GM18519 (cell line): ENCODE measurements around the gene CBFA2T2.
"Not testable (repeated sequence)": the region's sequence is repeated elsewhere in the genome, so short reads cannot be mapped to it uniquely, and the experiment has no call there.

ENCODE experiments used
- ATAC-seq: cut with Tn5 transposase; IDR thresholded peaks from one replicate; pipeline ENCODE4 v1.9.1; 2021; ENCODE audit warnings: mild to moderate bottlenecking, moderate library complexity; ENCODE audit not compliant: unreplicated experiment, low FRiP score

The CBFA2T2 gene

DNA sequence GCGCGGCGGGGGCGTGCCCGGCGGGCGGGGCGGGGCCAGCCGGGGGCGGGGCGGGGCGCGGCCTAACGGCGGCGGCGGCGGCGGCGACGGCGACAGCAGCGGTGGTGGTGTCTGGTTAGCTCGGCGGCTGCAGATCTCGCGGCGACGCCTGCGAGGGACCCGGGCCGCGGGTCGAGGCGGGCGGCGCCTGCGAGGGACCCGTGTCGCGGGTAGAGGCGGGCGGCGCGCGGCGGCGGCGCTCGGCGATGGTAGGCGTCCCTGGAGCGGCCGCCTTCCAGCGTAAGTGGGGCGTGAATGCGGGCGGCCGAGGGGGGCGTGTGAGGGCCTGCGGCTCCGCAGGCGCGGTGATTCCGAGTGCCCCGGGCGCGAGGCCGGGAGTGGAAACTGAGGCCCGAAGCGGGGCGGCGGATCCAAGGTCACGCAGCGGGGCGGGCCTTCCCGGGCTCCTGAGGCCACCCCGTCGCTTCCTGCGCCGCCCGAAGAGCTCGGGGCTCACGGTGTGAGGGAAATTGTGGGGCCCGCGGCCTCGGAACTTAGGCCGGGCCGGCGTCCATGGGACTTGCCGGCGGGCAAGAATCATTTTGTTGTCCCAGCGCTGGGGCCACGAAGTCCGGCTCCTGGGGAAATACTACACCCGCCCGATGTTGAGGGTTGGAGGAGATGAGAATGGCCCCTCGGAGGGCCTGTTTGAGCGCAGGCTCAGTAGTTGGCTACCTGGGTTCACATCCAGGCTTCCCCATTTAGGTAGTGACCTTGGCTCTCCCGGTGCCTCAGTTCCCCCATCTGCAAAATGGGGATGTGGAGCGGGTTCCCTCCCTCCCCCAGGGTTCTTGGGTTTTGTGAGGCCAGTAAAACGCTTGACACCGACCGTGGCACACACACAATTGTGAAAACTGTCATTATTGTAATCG is at the start of gene CBFA2T2:
Gene CBFA2T2, plus strand, starts transcription at position 74 of the 911 bp plus-strand sequence. Its CDS starts 172 bp downstream, at position 246.
- peak; percentile 62 for ATAC-seq

DNA sequence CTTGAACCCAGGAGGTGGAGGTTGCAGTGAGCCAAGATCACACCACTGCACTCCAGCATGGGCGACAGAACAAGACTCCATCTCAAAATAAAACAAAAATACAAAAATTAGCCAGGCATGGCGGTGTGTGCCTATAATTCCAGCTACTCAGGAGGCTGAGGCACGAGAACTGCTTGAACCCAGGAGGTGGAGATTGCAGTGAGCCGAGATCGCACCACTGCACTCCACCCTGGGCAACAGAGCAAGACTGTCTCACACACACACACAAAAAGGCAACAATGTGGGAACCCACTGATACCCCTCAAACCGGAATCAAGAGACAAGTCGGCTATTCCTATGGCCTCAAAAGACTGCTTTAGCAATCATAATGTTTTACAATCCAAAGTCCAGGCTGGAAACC is 49.3 kb upstream of the CBFA2T2 start:
- ATAC-seq: not testable (repeated sequence)

GRCh38 chr20:33441142-33441955 is 48.5 kb upstream of the CBFA2T2 start:
- no peak for ATAC-seq

GRCh38 chr20:33442136-33443005 is 47.5 kb upstream of the CBFA2T2 start:
- no peak for ATAC-seq

GRCh38 chr20:33443006-33443511 is 46.8 kb upstream of the CBFA2T2 start:
- no peak for ATAC-seq

DNA sequence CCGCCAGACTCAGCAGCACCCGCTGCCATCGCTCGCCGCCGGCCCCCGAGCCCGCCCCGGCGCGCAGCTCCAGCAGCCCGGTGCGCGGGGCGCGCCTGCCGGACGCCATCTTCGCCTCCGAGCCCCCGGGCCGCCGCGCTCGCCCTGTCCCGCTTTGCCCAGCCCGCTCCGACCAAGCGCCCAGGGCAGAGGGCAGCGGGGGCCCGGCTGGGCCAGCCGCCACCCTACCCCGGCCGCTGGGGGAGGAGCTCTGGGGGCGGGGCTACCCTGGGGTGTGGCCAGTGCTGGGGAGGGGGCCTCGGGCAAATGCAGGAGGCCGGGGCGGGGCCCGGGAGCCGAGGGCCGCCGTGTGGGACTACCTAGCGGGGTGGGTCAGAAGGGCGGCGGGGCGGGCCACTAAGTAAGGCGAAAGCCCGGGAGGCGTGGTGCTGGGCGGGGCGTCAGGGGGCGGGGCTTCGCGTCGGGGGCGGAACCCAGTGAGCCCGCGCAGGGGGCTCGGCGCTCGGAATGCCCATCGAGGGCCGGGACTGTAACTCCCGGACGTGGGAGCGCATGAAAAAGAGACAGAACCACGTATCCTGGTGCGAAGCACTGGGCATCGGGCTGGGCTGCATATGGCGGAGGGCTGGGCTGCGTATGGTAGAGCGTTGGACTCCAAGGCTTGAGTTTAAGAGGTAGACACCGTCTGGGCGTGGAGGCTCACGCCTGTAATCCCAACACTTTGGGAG is 46.2 kb upstream of the CBFA2T2 start, which contains the start of gene SNTA1:
Gene SNTA1, minus strand, starts transcription at position 252 of the 728 bp plus-strand sequence. Its CDS starts 143 bp downstream, at position 109.
- no peak for ATAC-seq

DNA sequence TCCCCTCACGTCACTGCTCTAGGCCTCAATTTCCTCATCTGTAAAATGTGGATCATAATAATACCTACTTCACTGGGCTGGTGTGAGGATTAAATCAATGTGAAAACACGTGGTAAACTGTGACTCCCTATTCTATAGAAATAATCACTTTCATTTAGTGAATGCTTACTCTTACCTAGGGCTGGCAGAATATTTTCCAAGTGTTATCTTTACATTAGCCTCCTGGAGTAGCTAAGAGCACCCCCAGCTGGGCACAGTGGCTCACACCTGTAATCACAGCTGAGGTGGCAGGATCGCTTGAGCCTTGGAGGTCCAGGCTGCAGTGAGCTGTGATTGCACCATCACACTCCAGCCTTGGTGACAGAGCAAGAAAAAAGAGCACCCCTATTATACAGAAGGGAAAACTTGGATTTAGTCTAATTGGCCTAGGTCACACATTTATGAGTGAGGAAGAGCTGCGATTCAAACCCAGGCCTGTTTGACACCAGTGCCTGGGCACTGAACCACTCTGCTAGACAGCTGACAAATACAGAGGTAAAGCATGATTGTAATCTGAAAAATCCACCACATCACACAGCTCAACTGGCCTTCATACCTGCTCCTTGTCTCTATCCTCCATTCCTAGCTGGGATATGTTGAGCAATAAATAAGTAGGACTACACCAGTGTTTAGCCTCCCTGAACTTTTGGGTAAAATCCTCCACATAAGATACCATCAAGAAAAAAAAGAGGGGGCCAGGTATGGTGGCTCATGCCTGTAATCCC is 44.9 kb upstream of the CBFA2T2 start:
- ATAC-seq: no peak

DNA sequence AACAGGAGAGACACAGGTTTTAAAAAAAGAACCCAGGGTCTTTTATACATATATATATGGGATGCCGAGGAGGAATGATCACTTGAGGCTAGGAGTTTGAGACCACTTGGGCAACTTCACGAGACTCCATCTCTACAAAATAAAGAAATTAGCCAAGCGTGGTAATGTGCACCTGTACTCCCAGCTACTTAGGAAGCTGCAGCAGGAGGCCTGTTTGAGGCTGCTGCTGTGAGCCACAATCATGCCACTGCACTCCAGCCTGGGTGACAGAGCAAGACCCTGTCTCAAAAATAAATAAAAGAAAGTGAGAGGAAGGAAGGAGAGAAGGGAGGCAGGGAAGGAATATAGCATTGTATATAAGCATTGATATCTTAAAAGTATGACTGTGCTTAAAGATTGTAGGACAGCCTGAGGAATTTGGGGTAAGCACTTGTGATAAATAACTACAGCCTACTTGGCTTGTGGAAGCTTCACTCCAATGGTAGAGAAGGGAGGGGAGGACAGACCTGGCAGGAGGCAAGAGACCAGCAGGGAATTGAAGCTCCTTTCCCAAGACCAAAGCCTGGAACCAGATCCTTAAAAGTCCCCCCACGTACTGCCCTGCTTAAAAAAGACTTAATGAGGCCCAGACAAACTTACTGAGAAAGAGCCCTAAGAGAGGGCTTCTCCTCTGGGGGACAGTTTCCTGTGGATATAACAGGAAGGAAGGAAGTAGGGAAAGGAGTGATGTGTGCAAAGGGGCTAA is 43.8 kb upstream of the CBFA2T2 start:
- no peak for ATAC-seq

DNA sequence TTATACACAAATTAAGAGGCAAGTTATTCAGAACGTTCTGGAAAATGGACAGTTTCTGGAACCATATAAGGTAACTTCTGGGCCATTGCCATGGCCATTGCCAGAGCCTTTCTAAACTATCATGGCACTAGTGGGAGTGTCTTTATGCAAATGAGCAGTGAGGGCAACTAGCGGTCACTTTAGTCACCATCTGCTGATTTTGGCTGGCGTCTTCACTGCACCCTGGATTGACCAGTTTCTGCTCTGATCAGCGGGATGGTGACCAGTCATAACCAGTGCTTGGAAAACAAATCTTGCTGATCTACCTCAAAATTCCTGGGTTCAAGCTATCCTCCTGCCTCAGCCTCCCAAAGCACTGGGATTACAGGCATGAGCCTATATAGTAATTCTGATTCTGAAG is 39.0 kb upstream of the CBFA2T2 start:
- no peak for ATAC-seq

DNA sequence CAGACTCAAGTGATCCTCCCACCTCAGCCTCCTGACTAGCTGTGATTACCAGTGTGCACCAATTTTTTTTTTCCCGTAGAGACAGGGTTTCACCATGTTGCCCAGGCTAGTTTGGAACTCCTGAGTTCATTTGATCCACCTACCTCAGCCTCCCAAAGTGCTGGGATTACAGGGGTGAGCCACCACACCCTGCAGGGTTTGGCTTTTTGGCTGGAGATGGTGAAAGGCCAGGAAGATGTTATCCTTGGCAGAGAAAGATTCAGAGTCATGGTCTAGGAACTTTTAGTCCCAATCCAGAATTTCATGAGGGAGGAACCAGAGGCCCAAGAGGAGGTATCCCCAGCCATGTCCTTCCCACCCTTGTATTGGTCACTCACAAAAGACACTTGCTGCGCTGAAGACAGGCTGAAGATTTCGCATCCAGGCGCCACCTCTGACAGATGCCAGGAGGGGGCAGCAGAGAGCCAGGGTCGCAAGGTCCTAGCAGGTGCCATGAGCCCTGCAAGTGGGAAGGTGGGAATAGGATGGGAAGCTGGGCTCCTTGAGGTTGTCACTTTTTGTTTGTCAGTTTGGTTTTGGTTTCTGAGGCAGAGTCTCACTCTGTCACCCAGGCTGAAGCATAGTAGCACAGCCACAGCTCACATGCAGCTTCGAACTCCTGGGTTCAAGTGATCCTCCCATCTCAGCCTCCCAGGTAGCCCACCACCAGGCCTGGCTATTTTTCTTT is 32.8 kb upstream of the CBFA2T2 start:
- ATAC-seq: not testable (repeated sequence)

DNA sequence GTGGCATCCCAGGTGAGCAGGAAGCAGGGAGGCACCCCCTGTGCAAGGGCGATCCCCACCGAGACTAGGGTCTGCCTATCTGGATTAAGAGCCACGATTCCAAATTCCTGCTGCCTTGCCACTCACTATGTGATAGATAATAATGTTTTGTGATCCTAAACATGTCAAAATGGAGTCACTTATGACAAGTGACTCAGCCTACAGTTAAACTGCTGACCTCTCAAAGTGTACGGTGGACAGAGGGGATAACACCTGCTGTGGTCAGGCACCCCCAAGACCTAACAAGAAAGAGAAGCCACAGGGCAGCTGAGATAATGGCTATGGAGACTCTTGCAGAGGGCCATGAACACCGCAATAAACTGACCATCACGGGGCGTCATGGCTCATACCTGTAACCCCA is 30.3 kb upstream of the CBFA2T2 start:
- no peak for ATAC-seq

GRCh38 chr20:33460711-33461110 is 29.2 kb upstream of the CBFA2T2 start:
- ATAC-seq: no peak

DNA sequence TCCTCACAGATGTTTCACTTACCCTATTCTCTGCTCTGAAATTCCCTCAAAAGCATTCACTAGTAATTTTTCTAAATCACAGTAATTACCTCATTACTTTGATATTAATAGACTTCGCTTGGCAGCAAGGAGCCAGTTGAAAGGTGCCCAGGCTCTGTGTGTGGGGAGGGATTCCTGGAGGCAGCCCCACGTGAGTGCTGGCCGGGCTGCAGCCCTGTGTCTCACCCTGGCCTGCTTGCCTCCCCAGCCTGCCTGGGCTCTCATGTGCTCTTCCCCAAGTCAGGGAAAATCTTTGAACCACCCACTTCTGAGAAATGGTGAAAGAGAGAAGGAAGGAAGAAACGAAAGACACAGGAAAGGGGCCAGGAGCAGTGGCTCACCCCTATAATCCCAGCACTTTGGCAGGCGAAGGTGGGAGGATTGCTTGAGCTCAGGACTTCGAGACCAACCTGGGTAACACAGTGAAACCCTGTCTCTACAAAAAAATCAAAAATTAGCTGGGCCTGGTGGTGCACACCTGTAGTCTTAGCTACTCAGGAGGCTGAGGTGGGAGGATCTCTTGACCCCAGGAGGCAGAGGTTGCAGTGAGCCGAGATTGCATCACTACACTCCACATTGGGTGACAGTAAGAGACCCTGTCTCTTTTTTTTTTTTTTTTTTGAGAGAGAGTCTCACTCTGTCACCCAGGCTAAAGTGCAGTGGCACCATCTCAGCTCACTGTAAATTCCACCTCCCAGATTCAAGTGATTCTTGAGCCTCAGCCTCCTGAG is 26.4 kb upstream of the CBFA2T2 start:
- ATAC-seq: no peak

GRCh38 chr20:33464759-33465158 is 25.1 kb upstream of the CBFA2T2 start:
- ATAC-seq: not testable (repeated sequence)

DNA sequence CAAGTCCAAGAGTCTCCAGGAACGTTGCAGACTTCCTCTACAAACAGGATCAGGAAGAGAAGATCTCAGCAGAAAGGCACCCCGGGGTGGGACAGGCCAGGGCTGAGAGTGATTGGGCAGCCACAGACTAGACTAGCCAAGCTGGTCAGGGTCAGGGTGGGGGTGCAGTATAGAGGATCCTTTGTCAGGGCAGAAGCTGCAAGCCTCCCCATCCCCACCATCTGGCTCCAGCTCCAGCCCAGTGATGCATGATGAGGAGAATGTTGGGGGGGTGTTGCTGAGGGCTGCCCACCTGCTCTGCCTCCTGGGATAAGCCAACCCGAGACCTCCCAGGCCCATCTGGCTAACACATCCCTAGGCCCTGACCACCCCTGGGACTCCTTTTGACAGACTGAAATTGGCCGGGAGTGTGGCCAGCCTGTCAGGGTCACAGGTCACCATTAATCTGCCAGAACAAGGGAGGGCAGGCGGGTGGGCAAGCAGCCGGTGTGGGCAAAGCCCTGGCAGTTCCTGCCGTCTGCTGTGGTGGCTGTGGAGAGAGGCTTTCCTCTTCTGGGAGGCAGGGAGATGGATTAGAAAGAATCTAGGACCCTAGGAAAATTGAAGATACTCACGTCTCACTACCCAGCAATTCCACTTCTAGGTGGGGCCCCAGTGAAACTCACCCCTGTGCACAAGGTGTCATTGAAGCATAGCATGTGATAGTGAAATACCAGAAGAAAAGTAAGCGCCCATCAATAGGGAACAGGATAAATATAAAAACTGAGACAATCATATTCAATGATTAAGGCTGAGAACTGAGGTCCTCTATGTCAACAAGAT is 24.2 kb upstream of the CBFA2T2 start:
- ATAC-seq: no peak

GRCh38 chr20:33466303-33466646 is 23.6 kb upstream of the CBFA2T2 start:
- ATAC-seq: no peak
